T47D (cell line): ENCODE results near the gene SP3.

Experiments
- DNase-seq, 2 experiments: peaks; one replicate each; pipeline versions ENCODE4 v3.0.0 to v3.0.0-alpha.2; 2011 to 2012; ENCODE audit warnings: low read depth in 1 of 2, low spot score in 1 of 2
- JUND ChIP-seq: IDR thresholded peaks from 2 replicates; pipeline ENCODE4 v1.6.1; 2012; ENCODE audit warnings: low read depth
- in situ Hi-C: cut with HindIII; loops from 2 replicates; pipeline ENCODE4 v1.10.0; 2016; ENCODE audit warnings: low sequenced_read_pairs, low pct_unique_long_range_greater_than_20kb

SP3 gene

DNA sequence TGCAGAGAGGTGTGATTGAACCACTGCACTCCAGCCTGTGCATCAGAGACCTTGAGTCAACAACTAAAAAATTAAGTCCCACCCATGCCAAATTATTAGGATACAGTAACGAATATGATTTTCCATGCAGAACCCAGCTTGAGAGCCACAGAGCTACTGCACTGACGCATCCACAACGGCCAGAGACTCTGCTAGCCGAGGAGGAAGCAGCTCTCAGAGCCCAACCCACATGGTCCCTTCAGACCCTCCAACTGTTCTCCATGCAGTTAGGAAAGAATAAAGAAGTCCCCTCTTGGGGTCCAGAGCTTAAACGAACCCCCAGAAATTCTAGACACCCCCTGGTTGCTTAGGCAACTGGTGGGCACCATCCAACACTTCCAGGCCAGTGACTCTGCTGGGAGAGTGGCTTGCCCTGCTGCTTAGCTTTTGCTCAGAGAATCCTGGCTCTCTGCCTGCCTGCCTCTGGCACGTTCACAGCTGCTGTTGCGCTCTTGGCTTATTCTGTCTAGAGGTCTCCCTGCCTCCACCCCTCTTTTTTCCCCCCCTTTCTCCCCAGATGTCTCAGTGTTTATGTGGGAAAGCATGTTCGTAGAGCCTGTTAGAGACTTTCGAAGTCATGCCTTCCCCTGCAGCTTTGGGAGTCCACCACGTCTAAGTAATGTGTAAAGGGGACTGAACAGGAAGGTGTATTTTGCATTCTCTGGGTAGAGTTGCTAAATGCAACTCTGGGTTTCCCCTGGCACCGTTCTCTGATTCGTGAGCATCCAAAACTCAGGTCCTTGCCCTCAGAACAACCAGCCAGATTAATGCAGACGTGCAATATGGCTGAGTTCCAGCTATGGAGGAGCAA is 26.0 kb upstream of the SP3 start:
- TF ChIP-seq JUND: no peak
- in situ Hi-C loops: no loop called here
- no peak for DNase-seq

DNA sequence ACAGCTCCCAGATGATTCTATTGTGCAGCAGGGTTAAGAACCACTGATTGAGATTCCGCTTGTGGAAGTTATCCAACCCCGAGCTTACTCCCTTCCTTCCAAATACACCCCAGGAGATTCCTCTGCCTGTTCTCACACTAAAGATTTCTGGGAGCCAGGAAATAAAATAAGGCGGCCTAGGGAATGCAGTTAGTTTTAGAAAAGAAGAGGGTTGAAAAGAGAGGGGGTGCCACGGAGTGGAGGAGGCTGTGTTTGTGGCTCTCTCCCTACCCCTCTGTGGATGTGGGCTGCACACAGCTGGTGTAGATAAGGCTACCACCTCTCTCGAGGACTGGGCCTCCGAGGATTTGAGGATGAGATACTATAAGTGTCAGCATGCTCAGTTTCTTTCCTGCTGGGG is 25.1 kb upstream of the SP3 start:
- TF ChIP-seq JUND: no peak
- no peak for DNase-seq
- in situ Hi-C loops: no loop called here

DNA sequence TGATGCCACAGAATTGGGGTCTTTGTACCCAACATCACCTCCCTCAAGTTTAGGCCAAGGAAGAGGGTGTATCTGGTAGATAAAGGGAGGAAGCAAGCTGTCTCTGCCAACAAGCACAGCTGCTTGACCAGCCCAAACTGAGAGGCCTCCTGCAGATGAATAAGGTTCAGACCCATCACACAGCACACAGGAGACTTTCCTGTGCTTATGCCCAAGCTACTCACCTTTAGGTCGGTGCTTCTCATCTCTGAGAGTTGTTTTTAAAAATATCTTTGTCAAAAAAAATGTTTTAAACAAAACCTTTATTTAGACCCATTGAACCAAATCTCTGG is 24.7 kb upstream of the SP3 start:
- no peak for TF ChIP-seq JUND
- no peak for DNase-seq
- in situ Hi-C loops: no loop called here

DNA sequence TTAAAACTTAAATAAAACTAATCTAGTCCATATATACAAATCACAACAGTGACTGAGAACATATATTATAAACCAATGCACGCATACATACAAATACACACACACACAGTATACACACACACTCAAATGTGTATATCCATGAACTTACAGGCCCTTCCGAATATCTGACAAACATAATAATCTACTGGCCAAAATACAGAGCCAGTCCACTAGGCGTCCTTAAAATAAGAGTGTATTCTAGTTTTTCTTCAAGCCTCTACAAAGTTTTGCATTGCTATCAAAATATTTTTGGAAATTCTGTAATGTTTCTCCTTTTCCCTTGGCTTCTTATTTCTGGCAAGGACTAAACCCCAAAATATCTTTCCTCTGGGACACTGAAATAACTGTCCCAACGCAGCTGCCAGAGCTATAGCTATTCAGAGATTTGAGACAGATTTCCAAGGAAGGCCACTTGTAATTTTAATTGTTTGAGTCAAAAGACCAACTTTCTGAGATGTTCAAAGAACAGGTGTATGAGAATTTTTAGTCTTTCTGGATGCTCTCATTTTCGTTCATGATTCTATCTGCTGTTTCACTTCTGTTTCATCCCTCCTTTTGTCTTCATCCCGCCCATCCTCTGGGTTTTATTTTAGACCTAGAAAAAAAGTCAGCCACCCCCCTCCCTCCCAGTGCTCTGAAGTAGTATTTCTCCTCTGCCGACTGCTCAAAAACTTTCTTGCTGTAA is 24.1 kb upstream of the SP3 start:
- TF ChIP-seq JUND: no peak
- in situ Hi-C loops: no loop called here
- no peak for DNase-seq

DNA sequence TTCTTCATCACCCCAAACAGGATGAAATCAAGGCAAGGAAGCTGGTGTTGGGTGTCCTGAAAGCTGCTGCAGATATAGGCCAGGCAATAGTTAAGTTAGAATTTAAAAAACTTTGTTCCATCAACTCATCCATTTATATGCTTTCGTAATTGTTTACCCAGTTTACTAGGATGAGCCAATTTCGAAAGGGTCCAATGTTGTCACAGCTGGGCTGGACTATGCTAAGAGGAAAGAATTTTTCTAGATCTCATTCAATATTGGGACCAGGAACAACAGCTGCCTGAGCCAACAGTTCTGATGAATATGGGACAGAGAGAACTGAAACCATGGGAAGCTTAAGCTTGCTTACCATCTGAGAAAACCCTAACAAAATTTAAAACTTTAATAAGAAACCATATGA is 21.6 kb upstream of the SP3 start:
- no peak for DNase-seq
- in situ Hi-C loops: no loop called here
- TF ChIP-seq JUND: no peak

DNA sequence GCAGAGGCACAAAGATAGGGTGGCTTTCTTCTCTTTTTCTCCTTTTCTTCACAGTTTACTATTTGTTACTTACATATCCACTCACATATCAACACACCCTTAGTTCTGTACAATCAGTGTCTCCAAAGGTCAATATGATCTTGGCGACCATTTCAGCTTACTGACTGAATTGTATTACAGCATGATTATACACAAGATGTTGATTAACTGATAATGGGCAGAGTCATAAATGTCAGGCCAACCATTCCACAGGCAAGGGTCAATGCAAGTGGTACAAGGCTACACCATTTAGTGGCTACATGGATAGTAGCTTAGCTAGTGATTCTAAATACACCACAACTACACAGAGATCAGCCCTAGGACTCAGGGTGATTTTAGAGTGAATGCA is 20.4 kb upstream of the SP3 start:
- in situ Hi-C loops: no loop called here
- DNase-seq: no peak
- TF ChIP-seq JUND: no peak

DNA sequence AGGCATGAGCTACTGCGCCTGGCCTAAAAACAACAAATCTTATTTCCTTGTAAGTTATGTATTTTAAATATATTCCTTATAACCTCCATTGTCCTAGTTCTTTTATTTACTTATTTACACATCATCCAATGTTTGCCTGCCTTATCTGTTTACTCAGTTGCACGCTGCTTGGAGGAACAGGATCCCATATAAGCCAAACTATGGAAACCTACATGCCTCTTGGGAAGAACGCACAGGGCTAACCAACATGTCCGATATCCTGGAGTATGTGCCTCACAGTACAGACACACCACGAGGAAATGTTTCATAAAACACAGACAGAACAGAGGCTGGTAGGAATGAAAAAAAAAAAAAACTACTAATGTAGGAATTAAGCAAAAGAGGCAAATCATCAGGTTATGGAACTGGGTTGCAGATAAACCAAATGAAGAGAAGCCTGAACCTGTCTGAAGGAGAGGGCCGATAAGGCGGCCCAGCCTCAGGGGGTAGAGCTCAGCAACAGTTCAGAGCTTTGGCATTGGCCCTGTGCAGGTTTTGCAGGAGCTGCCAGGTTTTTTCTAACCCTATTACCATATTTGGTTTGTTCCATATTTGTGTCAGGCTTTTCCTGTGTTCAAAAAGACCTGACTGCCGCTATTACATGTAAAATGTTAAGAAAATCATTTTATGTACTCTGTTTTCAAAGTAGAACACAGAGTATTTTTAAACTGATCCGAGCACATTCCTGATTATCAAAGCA is 19.9 kb upstream of the SP3 start:
- no peak for TF ChIP-seq JUND
- DNase-seq: peak in 1 of 2 experiments; percentile 25
- in situ Hi-C loops: no loop called here

DNA sequence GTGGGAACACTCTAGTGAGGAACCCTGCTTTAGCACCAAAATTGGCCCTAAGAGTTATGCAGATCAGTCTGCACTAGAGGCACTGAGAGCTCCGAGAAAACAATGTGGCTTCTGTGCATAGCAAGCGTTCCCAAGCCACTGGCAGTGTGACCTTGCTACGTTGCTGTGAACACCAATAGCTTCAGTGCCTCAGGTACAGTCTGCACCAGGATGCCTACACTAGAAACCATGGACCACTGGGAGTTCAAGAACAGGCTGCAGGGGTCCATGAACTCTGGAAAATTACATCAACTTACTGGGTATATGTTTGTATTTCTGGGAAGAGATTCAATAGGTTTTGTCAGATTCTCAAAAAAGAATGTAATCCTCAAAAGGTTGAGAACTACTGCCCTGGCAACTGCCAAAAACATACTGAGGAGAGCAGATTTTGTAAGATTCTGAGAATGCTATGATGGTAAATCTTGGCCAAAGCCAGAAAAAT is 18.3 kb upstream of the SP3 start:
- no peak for TF ChIP-seq JUND
- in situ Hi-C loops: no loop called here
- peak in 1 of 2 experiments; percentile 23 for DNase-seq

DNA sequence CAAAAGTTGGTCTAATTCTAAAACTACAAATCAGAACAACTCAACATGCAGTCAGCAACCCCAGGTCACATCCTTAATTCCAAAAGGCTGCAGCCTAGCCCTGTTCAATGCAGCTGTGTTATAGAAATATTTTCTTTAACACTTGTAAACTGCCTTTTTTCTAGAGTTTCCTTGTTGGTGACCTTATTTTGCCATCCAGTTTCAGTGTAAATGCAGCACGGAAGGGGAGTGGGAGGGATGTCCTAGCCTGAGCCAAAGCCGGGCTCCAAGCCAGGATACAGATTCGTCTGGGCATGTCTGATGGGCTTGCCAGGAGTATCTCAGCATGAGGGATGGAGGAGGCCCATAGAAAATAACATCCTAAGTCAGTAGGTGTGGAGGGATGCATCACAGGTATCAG is 17.7 kb upstream of the SP3 start:
- in situ Hi-C loops: no loop called here
- no peak for DNase-seq
- no peak for TF ChIP-seq JUND

DNA sequence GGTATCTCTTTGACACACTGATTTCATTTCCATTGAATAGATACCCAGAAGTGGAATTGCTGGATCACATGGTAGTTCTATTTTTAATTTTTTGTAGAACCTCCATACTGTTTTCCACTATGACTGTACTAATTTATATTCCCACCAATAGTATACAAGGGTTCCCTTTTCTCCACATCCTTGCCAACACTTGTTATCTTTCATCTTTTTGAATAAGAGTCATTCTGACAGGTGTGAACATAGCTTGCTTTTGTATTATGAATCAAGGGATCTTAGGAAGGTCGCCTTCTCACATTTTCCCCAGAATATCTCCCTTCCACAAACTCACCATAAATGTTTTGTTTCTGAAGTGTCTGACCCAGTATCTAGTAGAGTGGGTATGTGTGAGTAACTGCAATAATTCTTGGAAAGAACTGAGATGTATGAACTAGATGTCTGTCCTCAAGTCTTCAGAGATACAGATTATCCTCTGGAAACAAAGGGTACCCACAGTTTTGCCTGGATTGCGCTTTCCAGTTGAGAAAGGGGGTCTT is 17.1 kb upstream of the SP3 start:
- no peak for DNase-seq
- in situ Hi-C loops: no loop called here

DNA sequence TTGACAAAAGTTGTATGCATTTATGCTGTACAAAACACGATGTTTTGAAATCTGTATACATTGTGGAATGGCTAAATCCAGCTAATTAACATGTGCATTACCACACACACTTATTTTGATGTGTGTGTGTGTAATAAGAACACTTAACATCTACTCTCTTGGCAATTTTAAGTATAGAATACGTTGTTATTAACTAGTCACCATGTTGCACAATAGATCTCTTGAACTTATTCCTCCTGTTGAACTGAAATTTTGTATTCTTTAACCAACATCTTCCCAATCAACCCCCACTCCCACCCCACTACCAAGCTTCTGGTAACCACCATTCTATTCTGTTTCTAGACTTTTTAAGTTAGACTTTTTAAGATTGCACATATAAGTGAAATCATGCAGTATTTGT is 16.3 kb upstream of the SP3 start:
- no peak for TF ChIP-seq JUND
- DNase-seq: no peak
- in situ Hi-C loops: no loop called here

More for the DNA sequence above, 17.1 kb upstream of the SP3 start:
- no peak for TF ChIP-seq JUND

DNA sequence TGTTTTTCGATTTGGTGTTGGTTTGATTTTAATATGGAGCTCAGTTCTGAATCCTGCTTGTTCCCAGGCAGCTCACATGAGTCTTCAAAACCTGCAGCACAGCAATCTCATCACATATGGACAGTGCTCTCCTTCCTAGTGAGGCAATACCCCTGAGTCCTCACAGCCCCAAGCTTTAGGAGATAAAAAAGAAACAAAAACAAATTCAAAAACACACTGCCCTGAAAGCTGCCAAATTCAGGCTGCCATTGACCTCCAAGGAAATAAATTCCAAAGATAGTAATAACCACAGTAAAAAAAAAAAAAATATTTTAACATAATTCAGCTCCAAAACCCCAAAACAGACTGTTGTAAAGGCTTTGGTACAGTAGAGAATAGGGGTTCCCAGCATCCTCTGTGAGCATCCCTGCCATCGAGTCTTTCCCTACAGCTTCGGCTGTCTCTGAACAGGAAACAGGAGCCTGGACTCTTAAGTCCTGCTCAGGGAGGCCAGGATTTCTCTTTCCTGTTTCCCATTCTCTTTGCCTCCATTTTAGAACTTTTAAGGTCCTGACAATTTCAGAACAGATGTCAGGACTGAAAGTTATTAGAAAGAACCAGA is 14.7 kb upstream of the SP3 start:
- no peak for DNase-seq
- no peak for TF ChIP-seq JUND
- in situ Hi-C loops: no loop called here
